ENCODE data around the gene COA4.

Gene COA4

DNA sequence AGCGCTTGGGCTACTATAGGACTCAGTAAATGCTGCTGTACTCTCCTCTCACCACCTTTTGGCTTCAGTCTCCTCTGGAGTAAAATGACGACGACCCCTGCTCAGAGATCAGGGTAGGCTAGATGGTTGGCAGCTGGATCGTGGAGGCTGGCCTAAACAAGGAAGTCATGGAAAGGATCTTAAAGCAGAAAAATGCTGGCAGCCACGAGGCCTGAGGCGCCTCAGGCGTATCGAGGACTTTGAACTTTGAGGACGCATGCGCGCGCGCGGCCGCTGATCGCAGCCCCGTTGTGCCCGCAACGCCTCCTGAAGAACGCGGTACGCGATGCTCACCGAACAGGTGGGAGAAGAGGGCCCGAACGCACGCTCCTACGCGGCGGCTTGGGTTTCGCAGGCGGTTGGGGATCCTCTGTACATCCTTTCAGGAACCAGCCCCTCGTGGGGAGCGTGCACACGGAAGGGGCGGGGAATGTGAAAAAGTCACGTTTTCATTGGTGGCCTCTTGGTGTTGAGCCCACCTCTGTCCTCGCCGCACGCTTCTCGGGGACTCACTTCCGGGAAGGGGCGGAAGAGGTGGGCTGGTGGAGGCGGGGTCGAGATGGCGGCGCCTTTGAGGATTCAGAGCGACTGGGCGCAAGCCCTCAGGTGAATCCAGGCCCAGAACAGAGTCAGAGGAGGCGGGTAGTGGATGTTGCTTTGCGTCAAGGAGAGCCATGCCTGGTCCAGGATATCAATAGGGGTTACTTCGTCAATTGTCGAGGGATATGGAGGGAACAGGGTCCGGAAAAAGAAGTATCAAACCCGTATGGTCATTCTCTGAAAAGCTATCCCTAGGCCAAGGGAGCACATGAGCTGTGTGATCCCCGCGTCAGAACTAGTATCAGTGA, at the start of gene COA4, which contains the start of gene PAAF1:
TSS of gene COA4 (minus strand) at position 423 of the 887 bp plus-strand sequence. CDS start 3,468 bp downstream, outside the sequence.
TSS of gene PAAF1 (plus strand) at position 576 of the 887 bp plus-strand sequence. CDS start at position 599, 23 bp downstream.
- H3K27ac ChIP-seq (ENCODE audit: poor library complexity, severe bottlenecking) = peak within 1 kb of the TSS; percentile 90
- peaks cover 51% of the 10 kb centered on the region for H3K36me3 ChIP-seq (ENCODE audit: low read depth)
- no peak for TF ChIP-seq CTCF (IDR thresholded peaks at IDR 0.05; ENCODE audit: poor library complexity, severe bottlenecking)
- no peaks in the 10 kb centered on the region for H3K27me3 ChIP-seq (ENCODE audit: insufficient read depth, poor library complexity, severe bottlenecking)
- peak; percentile 91 for DNase-seq (ENCODE audit: low spot score)
- H3K4me1 ChIP-seq (ENCODE audit: insufficient read depth, poor library complexity, severe bottlenecking) = peaks cover 10% of the 10 kb centered on the region
- peak within 1 kb of the TSS; percentile 44 for H3K4me3 ChIP-seq (ENCODE audit: severe bottlenecking)
- ATAC-seq (ENCODE audit: low read depth) = peak; percentile 93
- no peaks in the 10 kb centered on the region for H3K9me3 ChIP-seq (ENCODE audit: severe bottlenecking)

GRCh38 chr11:73921180-73921579, 44.5 kb upstream of the COA4 start:
- TF ChIP-seq CTCF (IDR thresholded peaks at IDR 0.05; ENCODE audit: poor library complexity, severe bottlenecking) = no peak
- Histone ChIP-seq H3K4me3 (ENCODE audit: severe bottlenecking) (no peak overlapping the region), H3K9me3 (ENCODE audit: severe bottlenecking) (no peaks in the 10 kb centered on the region), H3K4me1 (ENCODE audit: insufficient read depth, poor library complexity, severe bottlenecking) (no peaks in the 10 kb centered on the region), H3K27me3 (ENCODE audit: insufficient read depth, poor library complexity, severe bottlenecking) (no peaks in the 10 kb centered on the region), H3K27ac (ENCODE audit: poor library complexity, severe bottlenecking) (no peak overlapping the region), H3K36me3 (ENCODE audit: low read depth) (peaks cover 57% of the 10 kb centered on the region)
- DNase-seq (ENCODE audit: low spot score) (no peak), ATAC-seq (ENCODE audit: low read depth) (no peak)

DNA sequence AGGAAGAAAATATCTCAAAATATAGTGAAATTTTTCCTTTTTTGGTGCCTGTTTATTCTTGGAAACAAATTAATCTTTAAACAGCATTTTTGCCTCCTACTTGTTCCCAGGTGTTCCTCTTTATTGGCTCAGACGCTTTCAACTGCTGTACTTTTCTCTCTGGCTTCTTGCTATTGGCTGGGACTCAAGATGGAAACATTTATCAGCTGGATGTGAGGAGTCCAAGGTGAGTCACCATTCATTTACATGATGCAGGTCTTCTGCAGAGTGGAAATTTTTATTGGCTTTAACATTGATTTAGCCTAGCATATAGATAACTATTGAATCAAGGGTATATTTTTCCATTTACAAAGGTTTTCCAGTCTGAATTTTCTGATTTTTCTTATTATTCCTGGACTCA, 39.8 kb upstream of the COA4 start:
- DNase-seq (ENCODE audit: low spot score) (no peak), ATAC-seq (ENCODE audit: low read depth) (no peak)
- H3K27me3 ChIP-seq (ENCODE audit: insufficient read depth, poor library complexity, severe bottlenecking) = no peaks in the 10 kb centered on the region
- no peaks in the 10 kb centered on the region for H3K4me1 ChIP-seq (ENCODE audit: insufficient read depth, poor library complexity, severe bottlenecking)
- H3K27ac ChIP-seq (ENCODE audit: poor library complexity, severe bottlenecking) = no peak overlapping the region
- no peak overlapping the region for H3K4me3 ChIP-seq (ENCODE audit: severe bottlenecking)
- no peaks in the 10 kb centered on the region for H3K9me3 ChIP-seq (ENCODE audit: severe bottlenecking)
- peaks cover 64% of the 10 kb centered on the region for H3K36me3 ChIP-seq (ENCODE audit: low read depth)
- no peak for TF ChIP-seq CTCF (IDR thresholded peaks at IDR 0.05; ENCODE audit: poor library complexity, severe bottlenecking)

DNA sequence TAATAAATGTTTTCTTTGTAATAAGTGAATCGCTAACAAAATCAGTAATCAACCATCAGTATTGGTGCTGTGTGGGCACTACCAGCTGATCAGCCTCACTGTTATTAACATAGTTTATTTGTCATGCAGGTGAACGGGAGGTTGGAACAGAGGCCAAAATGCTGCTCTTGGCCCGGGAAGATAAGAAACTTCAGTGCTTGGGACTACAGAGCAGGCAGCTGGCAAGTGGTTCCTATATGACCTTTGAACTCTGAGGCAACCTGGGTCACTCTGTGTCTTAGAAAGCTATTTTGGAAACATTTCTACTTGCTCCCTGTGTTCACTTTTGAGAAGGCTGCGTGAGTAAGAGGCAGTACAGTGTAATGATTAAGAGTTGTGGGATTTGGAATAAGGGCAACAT, 37.6 kb upstream of the COA4 start:
- no peak overlapping the region for H3K27ac ChIP-seq (ENCODE audit: poor library complexity, severe bottlenecking)

More for the DNA sequence above, 37.6 kb upstream of the COA4 start:
- Histone ChIP-seq H3K9me3 (ENCODE audit: severe bottlenecking) (no peaks in the 10 kb centered on the region), H3K36me3 (ENCODE audit: low read depth) (peaks cover 74% of the 10 kb centered on the region), H3K27me3 (ENCODE audit: insufficient read depth, poor library complexity, severe bottlenecking) (no peaks in the 10 kb centered on the region), H3K4me1 (ENCODE audit: insufficient read depth, poor library complexity, severe bottlenecking) (no peaks in the 10 kb centered on the region), H3K4me3 (ENCODE audit: severe bottlenecking) (no peak overlapping the region)
- TF ChIP-seq CTCF (IDR thresholded peaks at IDR 0.05; ENCODE audit: poor library complexity, severe bottlenecking) = no peak
- DNase-seq (ENCODE audit: low spot score) (no peak), ATAC-seq (ENCODE audit: low read depth) (no peak)

All from RWPE2 (cell line).